NAMALWA (cell line): ENCODE data around the gene DTNB.

Experiments used
- DNase-seq: peaks from one replicate; pipeline ENCODE4 v3.0.0-alpha.2; 2015; ENCODE audit warnings: low spot score

DTNB gene

GRCh38 chr2:25386971-25387875 is 286.2 kb downstream of the DTNB start:
- no peak for DNase-seq

GRCh38 chr2:25385910-25386309 is 287.5 kb downstream of the DTNB start:
- DNase-seq = no peak

DNA sequence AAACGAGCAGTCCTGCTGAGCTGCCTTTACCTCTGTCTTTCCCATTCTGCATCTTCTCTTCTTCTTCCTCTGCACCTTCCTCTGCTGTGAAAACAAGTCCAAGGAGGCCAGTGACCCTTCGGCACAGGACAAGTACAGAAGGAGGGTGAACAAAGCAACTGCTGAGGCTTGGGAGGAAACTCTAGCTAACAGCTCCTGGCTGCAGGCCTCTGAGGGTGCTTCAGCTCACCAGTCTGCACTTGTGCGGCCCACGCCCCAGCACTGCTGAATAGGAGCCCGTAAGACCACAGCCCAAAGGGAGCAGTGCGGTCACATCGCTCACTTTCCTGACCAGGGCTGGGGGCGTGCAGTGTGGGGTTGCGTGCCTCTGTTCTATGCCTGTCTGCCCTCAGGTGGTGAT is 289.6 kb downstream of the DTNB start:
- no peak for DNase-seq

DNA sequence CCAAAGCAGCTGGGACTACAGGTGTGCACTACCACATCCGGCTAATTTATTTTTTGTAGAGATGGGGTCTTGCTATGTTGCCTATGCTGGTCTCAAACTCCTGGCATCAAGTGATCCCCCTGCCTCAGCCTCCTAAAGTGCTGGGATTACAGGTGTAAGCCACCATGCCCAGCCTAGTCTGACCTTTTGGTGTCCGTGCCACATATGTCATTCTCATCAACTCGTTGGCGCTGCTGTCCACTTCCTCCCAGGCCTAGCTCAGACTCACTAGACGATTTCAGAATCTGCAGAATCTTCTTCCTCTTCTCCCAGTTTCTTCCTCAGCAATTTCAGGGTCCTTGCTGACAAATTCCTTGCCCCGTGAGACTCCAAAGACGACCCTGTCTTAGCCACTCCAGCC is 291.9 kb downstream of the DTNB start:
- DNase-seq = no peak

- DNase-seq = no peak
These were observed 292.6 kb downstream of the DTNB start for GRCh38 chr2:25380586-25381375.

- DNase-seq = no peak
These were observed 293.4 kb downstream of the DTNB start for GRCh38 chr2:25380023-25380422.

- no peak for DNase-seq
These were observed 293.8 kb downstream of the DTNB start for GRCh38 chr2:25379535-25379934.

DNA sequence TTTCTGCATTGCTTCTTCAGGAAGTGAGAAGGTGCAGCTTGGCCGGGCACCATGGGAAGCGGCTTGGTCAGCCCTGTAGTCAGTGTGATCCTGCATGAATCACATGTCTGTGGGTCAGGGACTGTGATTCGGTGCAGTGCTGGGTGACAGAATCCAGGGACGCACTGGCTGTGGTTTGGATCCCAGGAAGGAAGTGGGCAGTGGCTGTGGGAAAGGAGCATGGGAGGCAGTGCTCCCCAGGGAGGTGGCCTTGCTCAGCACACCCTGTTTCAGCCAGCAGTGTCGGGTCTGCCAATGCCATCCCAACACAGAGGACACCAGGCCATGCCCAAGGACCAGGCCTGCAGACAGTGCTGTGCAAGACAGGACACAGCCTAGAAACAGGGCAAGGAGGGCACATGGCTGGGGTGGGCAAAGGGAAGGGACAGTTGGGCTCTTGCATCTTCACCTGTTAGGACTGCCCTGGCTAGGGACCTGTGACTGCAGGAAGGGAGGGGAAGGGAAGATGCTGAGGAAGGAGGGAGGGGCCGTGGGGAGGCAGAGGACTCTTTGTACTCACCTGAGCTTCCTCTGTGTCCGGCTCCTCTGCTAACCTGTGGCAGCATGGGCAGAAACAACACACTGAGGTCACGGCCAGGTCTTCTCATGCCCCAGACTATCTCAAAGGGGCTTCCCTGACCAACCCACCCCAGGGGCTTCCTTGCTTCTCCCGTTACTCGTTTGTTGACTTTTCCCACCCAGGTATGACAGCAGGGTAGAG is 294.5 kb downstream of the DTNB start:
- DNase-seq = no peak

- no peak for DNase-seq
These were observed 295.5 kb downstream of the DTNB start for GRCh38 chr2:25377822-25378421.

DNA sequence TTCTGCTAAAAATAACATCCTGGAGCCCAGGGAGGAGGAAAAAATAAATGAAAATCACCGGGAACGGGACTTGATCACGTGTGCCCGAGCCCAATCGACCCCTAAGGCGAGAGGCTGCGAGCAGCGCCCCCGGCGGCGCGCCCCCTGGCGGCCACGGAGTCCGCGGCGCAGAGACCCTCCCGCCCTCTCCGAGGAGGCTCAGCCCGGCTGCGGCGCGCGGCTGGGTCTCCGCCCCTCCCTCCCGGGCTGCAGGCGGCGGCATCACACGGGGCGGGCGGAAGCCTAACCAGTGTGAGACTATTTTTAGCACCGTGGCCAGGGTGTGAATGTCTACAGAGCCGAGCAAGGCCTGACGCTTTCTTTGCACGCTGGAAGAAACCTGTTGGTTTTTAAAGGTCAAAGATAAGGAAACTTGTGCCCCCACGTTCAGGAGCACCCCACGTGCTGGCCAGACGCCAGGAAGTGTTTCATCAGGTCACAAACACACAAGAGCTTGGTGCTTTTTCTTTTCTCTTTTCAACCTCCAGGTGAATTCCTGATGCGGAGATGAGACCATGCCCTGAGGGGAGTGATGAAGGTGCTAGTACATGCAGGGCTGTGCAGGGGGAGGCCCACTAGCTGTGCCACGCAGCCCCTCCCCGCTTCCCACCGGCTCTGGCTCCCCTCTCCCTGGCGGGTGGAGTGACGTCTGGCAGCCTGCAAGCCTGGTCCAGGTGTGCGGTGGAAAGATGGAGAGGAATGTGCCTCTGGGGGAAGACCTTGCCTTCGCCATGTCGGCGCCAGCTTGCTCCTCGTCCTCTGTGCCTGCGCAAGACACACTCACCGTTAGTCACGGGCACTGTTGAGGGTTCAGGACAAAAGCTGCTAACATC is 296.4 kb downstream of the DTNB start:
- peak; percentile 94 for DNase-seq

DNA sequence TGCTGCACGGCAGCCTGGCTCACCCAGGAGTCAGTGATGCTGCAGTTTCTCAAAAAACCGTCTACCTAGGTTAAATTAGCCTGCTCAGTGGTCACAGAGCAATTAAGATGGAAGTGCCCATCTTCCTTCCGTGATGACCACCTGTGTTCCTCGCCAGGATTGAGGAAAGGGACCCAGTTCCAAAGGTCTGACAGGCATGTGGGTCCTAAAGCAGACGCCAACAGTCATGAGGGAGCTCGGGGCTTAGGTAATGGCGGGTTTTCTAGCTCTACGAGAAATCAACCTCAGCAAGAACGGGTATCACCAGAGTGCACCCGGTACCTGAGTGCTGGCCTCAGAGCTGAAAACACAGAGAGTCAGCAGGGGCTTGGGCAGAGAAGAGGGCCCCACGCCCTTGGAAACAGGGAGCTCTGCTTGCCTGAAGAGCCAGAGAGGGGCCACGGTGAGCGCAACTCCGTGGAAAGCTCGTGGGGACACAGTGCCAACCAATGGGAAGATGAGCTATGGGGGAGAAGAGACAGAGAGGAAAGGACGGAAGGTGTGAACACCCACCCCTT is 297.3 kb downstream of the DTNB start:
- DNase-seq = no peak

DNA sequence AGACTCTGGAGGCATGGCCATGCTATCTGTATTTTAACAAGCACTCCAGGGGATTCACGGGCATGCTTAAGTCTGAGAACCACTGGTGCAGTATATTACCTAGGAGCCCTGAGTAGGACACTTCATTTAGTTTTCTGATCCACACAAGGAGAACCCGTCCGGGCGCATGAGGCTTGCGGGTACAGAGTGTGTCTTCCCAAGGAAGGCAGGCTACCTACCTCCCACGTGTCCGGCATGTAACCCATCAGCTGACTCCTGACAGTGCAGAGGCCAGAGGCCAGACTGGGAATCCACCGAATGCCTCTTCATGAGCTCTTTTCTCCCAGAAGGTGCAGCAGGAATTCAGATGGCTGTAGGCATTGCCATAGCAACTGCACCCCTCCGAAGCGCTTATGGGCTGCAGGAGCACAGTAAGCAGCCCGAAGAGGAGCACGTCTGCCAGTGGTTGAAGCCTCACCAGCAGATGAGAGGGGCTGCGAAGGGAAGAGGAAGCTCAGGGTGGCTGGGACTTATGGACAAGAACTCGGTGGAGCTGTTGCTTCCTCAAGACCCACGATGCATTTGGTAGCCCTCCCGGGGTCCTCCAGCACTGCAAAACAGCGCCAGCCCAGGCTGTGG is 297.9 kb downstream of the DTNB start:
- no peak for DNase-seq

DNA sequence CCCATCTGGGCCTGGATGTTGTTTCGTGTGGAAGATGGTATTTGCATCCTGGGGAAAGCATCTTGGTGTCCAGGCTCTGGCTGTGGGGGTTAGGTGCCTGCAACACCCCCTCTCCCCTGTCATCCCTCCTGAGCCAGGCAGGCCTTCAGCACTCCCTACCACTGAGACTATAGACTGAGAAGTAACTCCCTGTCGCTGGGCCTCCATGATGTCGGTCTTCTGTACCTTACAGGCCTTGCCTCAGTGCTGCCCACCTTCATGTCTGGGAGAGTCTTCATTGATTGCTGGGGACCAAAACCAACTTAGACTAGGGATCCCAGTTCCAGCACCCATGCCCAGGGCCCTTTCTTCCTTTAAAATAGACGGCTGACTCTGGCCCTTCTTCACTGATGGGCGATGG is 298.6 kb downstream of the DTNB start:
- no peak for DNase-seq

GRCh38 chr2:25374411-25374810 is 299.0 kb downstream of the DTNB start:
- DNase-seq = no peak

DNA sequence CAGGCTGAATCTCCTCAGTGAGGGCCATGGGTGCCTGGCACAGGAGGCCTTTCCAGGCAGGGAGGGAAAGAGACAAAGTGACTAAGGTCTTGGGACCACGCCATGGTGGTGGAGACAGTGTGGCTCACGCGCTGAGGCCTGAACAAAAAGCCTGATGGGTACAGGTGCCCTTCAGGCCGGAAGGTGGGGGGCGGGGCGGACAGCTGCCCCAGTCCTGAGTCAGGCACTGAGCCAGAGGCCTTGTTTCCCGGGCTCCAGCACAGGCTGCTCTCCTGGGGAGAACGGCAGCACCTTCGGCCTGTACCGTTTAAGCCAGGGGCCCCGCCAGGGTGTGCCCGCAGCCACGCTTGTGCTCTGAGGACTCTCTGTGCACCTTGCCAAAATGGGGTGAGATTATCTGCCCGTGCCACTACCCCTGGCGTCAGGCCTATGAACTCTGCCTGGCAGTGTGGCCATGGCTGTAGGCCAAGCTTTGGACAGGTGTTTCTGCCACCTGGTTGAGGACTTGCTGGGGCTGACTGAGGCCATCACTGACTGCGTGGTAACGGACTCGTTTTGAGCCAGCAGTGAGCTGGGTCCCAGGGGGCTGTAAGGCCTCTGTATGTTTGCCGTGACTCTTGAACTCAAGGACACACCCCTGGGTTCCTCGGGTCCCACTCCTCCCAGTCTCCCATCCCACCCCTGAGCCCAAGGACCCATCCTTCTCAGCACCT is 300.0 kb downstream of the DTNB start:
- no peak for DNase-seq

GRCh38 chr2:25372405-25373268 is 300.7 kb downstream of the DTNB start:
- DNase-seq = no peak

- DNase-seq = no peak
These were observed 301.8 kb downstream of the DTNB start for GRCh38 chr2:25371253-25372241.
